GM23248 (cell line): Measurements from ENCODE around the gene VDAC1. TPM values are rescaled to one million over a fixed set of nuclear protein-coding genes. Genes with fewer than 3 reads are reported as not detected.

ENCODE experiments used
- DNase-seq: peaks from one replicate; pipeline ENCODE4 v3.0.0-alpha.2; 2015
- H2AFZ ChIP-seq: fragments of 200-600 bp; sonication (generic); 2 replicates; pipeline ENCODE4 v1.6.1; 2016; ENCODE audit warnings: antibody characterized with exemption
- H3F3A ChIP-seq: fragments of 200-600 bp; sonication (generic); 2 replicates; pipeline ENCODE4 v1.6.1; 2016; ENCODE audit warnings: mild to moderate bottlenecking, antibody characterized with exemption, mixed run types; ENCODE audit not compliant: insufficient read depth
- H3K27ac ChIP-seq: fragments of 200-600 bp; sonication (generic); 2 replicates; pipeline ENCODE4 v1.5.1; 2016; ENCODE audit warnings: mild to moderate bottlenecking
- H3K27me3 ChIP-seq: fragments of 200-600 bp; sonication (generic); replicated peaks from 2 replicates; pipeline ENCODE4 v1.6.1; 2016; ENCODE audit warnings: mild to moderate bottlenecking; ENCODE audit not compliant: insufficient read depth
- H3K36me3 ChIP-seq: fragments of 200-600 bp; sonication (generic); 2 replicates; pipeline ENCODE4 v1.6.1; 2016; ENCODE audit warnings: low read depth, mild to moderate bottlenecking
- H3K4me1 ChIP-seq: fragments of 200-600 bp; sonication (generic); 2 replicates; pipeline ENCODE4 v1.6.1; 2016; ENCODE audit warnings: mild to moderate bottlenecking; ENCODE audit not compliant: insufficient read depth
- H3K4me2 ChIP-seq: fragments of 200-600 bp; sonication (generic); one replicate; pipeline ENCODE4 v1.6.1; 2016; ENCODE audit warnings: mild to moderate bottlenecking; ENCODE audit not compliant: unreplicated experiment
- H3K4me3 ChIP-seq: fragments of 200-600 bp; sonication (generic); 2 replicates; pipeline ENCODE4 v1.5.1; 2016; ENCODE audit warnings: mild to moderate bottlenecking
- H3K79me2 ChIP-seq: fragments of 200-600 bp; sonication (generic); 2 replicates; pipeline ENCODE4 v1.6.1; 2016; ENCODE audit warnings: mild to moderate bottlenecking; ENCODE audit not compliant: insufficient read depth
- H3K9ac ChIP-seq: fragments of 200-600 bp; sonication (generic); 2 replicates; pipeline ENCODE4 v1.6.1; 2016; ENCODE audit warnings: mild to moderate bottlenecking
- H3K9me2 ChIP-seq: fragments of 200-600 bp; sonication (generic); 2 replicates; pipeline ENCODE4 v1.6.1; 2016; ENCODE audit warnings: mixed run types, mild to moderate bottlenecking, moderate library complexity; ENCODE audit not compliant: insufficient read depth
- H3K9me3 ChIP-seq: fragments of 200-600 bp; sonication (generic); one replicate; pipeline ENCODE4 v1.6.1; 2017; ENCODE audit warnings: low read depth
- H4K20me1 ChIP-seq: fragments of 200-600 bp; sonication (generic); 2 replicates; pipeline ENCODE4 v1.6.0; 2016; ENCODE audit not compliant: insufficient read depth
- EZH2 ChIP-seq: fragments of 200-600 bp; sonication (generic); IDR thresholded peaks from 2 replicates; pipeline ENCODE4 v1.6.1; 2018; ENCODE audit warnings: antibody characterized with exemption, mild to moderate bottlenecking; ENCODE audit not compliant: insufficient read depth, poor library complexity, severe bottlenecking
- EZH2phosphoT487 ChIP-seq: fragments of 200-600 bp; sonication (generic); IDR thresholded peaks from 2 replicates; pipeline ENCODE4 v1.6.1; 2018; ENCODE audit warnings: antibody characterized with exemption, moderate library complexity, mild to moderate bottlenecking, low read depth; ENCODE audit not compliant: insufficient read depth
- WGBS, 2 experiments: methylation state at CpG; one replicate each; pipeline ENCODE4 v1.1.6; 2015 to 2017; ENCODE audit warnings: low lambda C conversion rate in 2 of 2, low coverage in 1 of 2; ENCODE audit errors: missing lambda C conversion rate in 2 of 2; 5-methylcytosine and 5-hydroxymethylcytosine counted together
- in situ Hi-C: fragments of 300-500 bp; cut with MboI; formaldehyde crosslinking; loops from 2 replicates; pipeline ENCODE4 v1.15.0; 2020
- polyA plus RNA-seq: library from polyadenylated mRNA; unstranded; fragments of >200 nt; fragmentation: Nextera tagmentation; extraction: Ambion mirVana; gene quantifications from 2 replicates; pipeline ENCODE4 v1.2.1, GENCODE V29; 2016
- total RNA-seq: library from RNA; depleted of rRNA; stranded (reverse); fragments of >200 nt; shearing (Covaris generic); gene quantifications from 2 replicates; pipeline ENCODE4 v1.2.3, GENCODE V29; 2014; rRNA removed

The VDAC1 gene
- total and polyA plus RNA-seq, 2 experiments from 2014 or later = 318 to 329 TPM

DNA sequence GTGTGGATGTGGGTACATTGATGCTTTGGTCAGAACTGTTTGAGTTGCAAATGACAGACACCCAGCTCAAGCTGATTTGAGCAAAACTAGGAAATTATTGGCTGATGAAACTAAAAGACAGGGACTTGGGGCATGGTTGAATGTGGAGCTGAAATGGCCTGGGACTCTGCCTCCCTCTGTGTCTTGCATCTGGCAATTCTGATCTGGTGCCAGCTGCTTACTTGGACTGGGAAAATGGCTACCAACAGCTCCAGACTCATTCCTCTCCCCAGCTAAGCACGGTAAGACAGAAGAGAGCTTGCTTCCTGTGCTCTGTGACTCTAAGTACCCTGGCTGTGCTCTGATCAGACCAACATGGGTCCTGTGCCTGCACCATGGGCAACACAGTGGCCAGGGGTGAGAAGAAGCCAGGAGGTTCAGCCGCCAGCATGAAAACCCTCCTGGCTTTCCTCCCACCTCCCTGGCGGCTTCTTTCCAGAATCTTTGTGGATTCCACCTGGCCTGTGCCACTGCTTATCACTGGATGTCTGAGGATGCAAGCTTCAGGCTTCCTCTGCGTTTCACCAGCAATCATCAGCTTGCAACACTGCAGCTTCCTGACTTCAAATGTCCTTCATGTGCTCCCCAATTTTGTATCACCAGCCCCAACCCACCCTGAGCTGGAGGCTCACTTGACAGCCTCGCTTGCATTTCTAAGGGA lies 80.4 kb downstream of the VDAC1 start:
- Histone ChIP-seq H3K27me3 (no peaks in the 10 kb centered on the region; the same call in none of the 2 replicates), H3K9me3 (no peaks in the 10 kb centered on the region), H3K9me2 (no peaks in the 10 kb centered on the region), H3F3A (no peaks in the 10 kb centered on the region), H3K4me1 (no peaks in the 10 kb centered on the region), H2AFZ (no peak overlapping the region), H3K4me3 (no peak overlapping the region), H3K79me2 (no peaks in the 10 kb centered on the region), H4K20me1 (no peaks in the 10 kb centered on the region), H3K36me3 (no peaks in the 10 kb centered on the region), H3K9ac (no peak overlapping the region), H3K4me2 (no peak overlapping the region), H3K27ac (no peak overlapping the region)
- DNase-seq = peak; percentile 13
- in situ Hi-C loops = no loop called here
- TF ChIP-seq EZH2phosphoT487 = no peak
- TF ChIP-seq EZH2 = no peak
- WGBS, 2 experiments = 44 to 53% methylated on average over 5 of the region's 5 CpGs

DNA sequence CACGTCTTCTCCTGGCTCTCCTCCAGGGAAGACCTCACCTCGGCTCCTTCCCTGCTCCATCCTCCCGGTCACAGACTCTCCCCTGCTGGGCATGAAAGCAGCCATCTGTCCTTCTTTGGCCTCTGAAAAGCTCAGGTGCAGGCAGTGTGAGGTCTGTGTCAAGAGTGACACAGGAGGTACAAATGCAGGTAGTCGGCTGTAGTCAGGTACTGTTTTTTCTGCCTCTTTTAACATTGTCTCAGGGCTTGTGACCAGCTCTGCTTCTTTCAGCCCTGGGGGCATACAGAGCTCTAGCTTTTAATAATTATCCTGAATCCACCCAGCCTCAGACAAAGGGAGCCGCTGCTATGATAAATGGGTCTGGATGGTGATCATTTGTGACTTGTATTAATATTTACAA lies 82.8 kb downstream of the VDAC1 start:
- Histone ChIP-seq H3K4me3 (no peak overlapping the region), H3K79me2 (no peaks in the 10 kb centered on the region), H3K9me2 (no peaks in the 10 kb centered on the region), H3K27me3 (peaks cover 11% of the 10 kb centered on the region), H3K36me3 (no peaks in the 10 kb centered on the region), H3K9ac (no peak overlapping the region), H3K4me1 (no peaks in the 10 kb centered on the region), H3F3A (no peaks in the 10 kb centered on the region), H3K4me2 (no peak overlapping the region), H3K9me3 (no peaks in the 10 kb centered on the region), H2AFZ (no peak overlapping the region), H4K20me1 (no peaks in the 10 kb centered on the region), H3K27ac (no peak overlapping the region)
- no peak for DNase-seq
- TF ChIP-seq EZH2 = no peak
- TF ChIP-seq EZH2phosphoT487 = no peak
- in situ Hi-C loops = no loop called here
- 41 to 48% methylated on average over 5 of the region's 5 CpGs for WGBS, 2 experiments

Other genes with a start within 250 kb of the VDAC1 start
- gene C5orf15, start 36.4 kb downstream of the VDAC1 start, total RNA-seq = 126 and 128 TPM in 2 replicates
- gene C5orf15, start 36.4 kb downstream of the VDAC1 start, polyA plus RNA-seq = 121 and 122 TPM in 2 replicates
- 1.4 and 2.5 TPM in 2 replicates for gene TCF7, start 109.7 kb upstream of the VDAC1 start, total RNA-seq
- gene TCF7, start 109.7 kb upstream of the VDAC1 start, polyA plus RNA-seq = 2.4 and 2.7 TPM in 2 replicates
- 238 and 245 TPM in 2 replicates for gene SKP1, start 172.0 kb upstream of the VDAC1 start, total RNA-seq
- gene SKP1, start 172.0 kb upstream of the VDAC1 start, polyA plus RNA-seq = 1,125 and 1,145 TPM in 2 replicates
- gene PPP2CA, start 221.1 kb upstream of the VDAC1 start, total RNA-seq = 184 and 193 TPM in 2 replicates
- gene PPP2CA, start 221.1 kb upstream of the VDAC1 start, polyA plus RNA-seq = 223 and 249 TPM in 2 replicates